ENCODE results near the gene CHRND. TPM values are rescaled to one million over a fixed set of nuclear protein-coding genes. Genes with fewer than 3 reads are reported as not detected.

Gene CHRND
- total RNA-seq, 4 donors from 2014 or later: not detected

GRCh38 chr2:232483311-232483922 is 42.5 kb upstream of the CHRND start:
- intact Hi-C loops (cut with DNase I): no loop called here
- H3K9me3 ChIP-seq: no peaks in the 10 kb centered on the region
- peaks cover 8 to 31% (median 27%) of the 10 kb centered on the region in 3 donors for H3K4me1 ChIP-seq
- 89% methylated on average over 6 of the region's 10 CpGs; no CpG with 5 or more reads in 1 of the 2 donors for WGBS, 2 donors
- no peaks in the 10 kb centered on the region for H3K36me3 ChIP-seq
- no peak overlapping the region for H3K4me3 ChIP-seq
- H3K27me3 ChIP-seq: peaks cover 0 to 94% (median 14%) of the 10 kb centered on the region in 4 donors
- TF ChIP-seq CTCF (IDR thresholded peaks at IDR 0.05) (no peak), POLR2A (IDR thresholded peaks at IDR 0.05) (no peak)
- no peak for DNase-seq
- H3K27ac ChIP-seq: no peak overlapping the region

GRCh38 chr2:232483923-232484627 is 41.9 kb upstream of the CHRND start:
- H3K9me3 ChIP-seq: no peaks in the 10 kb centered on the region
- intact Hi-C loops (cut with DNase I): no loop called here
- no peak overlapping the region for H3K4me3 ChIP-seq
- peaks cover 8 to 31% (median 27%) of the 10 kb centered on the region in 3 donors for H3K4me1 ChIP-seq
- WGBS, 2 donors: 91 to 94% methylated on average over 3 to 4 of the region's 19 CpGs
- DNase-seq: no peak
- H3K27me3 ChIP-seq: peaks cover 0 to 99% (median 14%) of the 10 kb centered on the region in 4 donors
- TF ChIP-seq POLR2A (IDR thresholded peaks at IDR 0.05): no peak
- no peaks in the 10 kb centered on the region for H3K36me3 ChIP-seq
- H3K27ac ChIP-seq: no peak overlapping the region

GRCh38 chr2:232484628-232485347 is 41.2 kb upstream of the CHRND start:
- intact Hi-C loops (cut with DNase I): no loop called here
- Histone ChIP-seq H3K27ac (no peak overlapping the region), H3K27me3 (peaks cover 0 to 100% (median 14%) of the 10 kb centered on the region in 4 donors), H3K9me3 (no peaks in the 10 kb centered on the region), H3K4me1 (peaks cover 8 to 31% (median 27%) of the 10 kb centered on the region in 3 donors), H3K36me3 (no peaks in the 10 kb centered on the region), H3K4me3 (no peak overlapping the region)
- TF ChIP-seq CTCF (IDR thresholded peaks at IDR 0.05) (no peak), POLR2A (IDR thresholded peaks at IDR 0.05) (no peak)
- no peak for DNase-seq
- WGBS, 2 donors: 71 to 77% methylated on average over 7 to 8 of the region's 12 CpGs

- Histone ChIP-seq H3K9me3 (no peaks in the 10 kb centered on the region), H3K27ac (no peak overlapping the region), H3K4me3 (peak overlapping the region in 1 of 4 donors; percentile 16), H3K27me3 (peaks cover 0 to 100% (median 14%) of the 10 kb centered on the region in 4 donors), H3K36me3 (no peaks in the 10 kb centered on the region), H3K4me1 (peaks cover 8 to 31% (median 27%) of the 10 kb centered on the region in 3 donors)
- TF ChIP-seq CTCF (IDR thresholded peaks at IDR 0.05) (no peak), POLR2A (IDR thresholded peaks at IDR 0.05) (no peak)
- intact Hi-C loops (cut with DNase I): no loop called here
- WGBS, 2 donors: 8 to 17% methylated on average over 19 to 20 of the region's 22 CpGs
- DNase-seq: no peak
These were observed 40.6 kb upstream of the CHRND start for GRCh38 chr2:232485348-232485756.

- no peak for DNase-seq
- Histone ChIP-seq H3K27ac (no peak overlapping the region), H3K4me1 (peaks cover 8 to 31% (median 27%) of the 10 kb centered on the region in 3 donors), H3K4me3 (peak overlapping the region in 1 of 4 donors; percentile 16), H3K36me3 (no peaks in the 10 kb centered on the region), H3K27me3 (peaks cover 0 to 100% (median 14%) of the 10 kb centered on the region in 4 donors), H3K9me3 (no peaks in the 10 kb centered on the region)
- intact Hi-C loops (cut with DNase I): no loop called here
- WGBS, 2 donors: 14% methylated on average over 17 of the region's 111 CpGs; no CpG with 5 or more reads in 1 of the 2 donors
- TF ChIP-seq POLR2A (IDR thresholded peaks at IDR 0.05): no peak
- no peak for TF ChIP-seq CTCF (IDR thresholded peaks at IDR 0.05)
These were observed 40.0 kb upstream of the CHRND start for GRCh38 chr2:232485757-232486557.
